Endothelial cell (in vitro differentiated cells): Measurements from ENCODE around the gene PPRC1. TPM values are rescaled to one million over a fixed set of nuclear protein-coding genes. Genes with fewer than 3 reads are reported as not detected.

ENCODE experiments used
- DNase-seq: peaks from one replicate; pipeline ENCODE4 v3.0.0; 2021; ENCODE audit warnings: low spot score
- H3K27ac Mint-ChIP-seq: one replicate; pipeline ENCODE4 v1.8.0; 2021; ENCODE audit warnings: mixed read lengths, inconsistent platforms; ENCODE audit not compliant: unreplicated experiment
- H3K27me3 Mint-ChIP-seq: one replicate; pipeline ENCODE4 v1.8.0; 2021; ENCODE audit warnings: mild to moderate bottlenecking, moderate library complexity, mixed read lengths, inconsistent platforms; ENCODE audit not compliant: unreplicated experiment
- H3K36me3 Mint-ChIP-seq: one replicate; pipeline ENCODE4 v1.8.0; 2021; ENCODE audit warnings: mild to moderate bottlenecking, low read depth, mixed read lengths, inconsistent platforms; ENCODE audit not compliant: unreplicated experiment
- H3K4me1 Mint-ChIP-seq: one replicate; pipeline ENCODE4 v1.8.0; 2021; ENCODE audit warnings: mild to moderate bottlenecking, mixed read lengths, inconsistent platforms; ENCODE audit not compliant: unreplicated experiment
- H3K4me3 Mint-ChIP-seq: one replicate; pipeline ENCODE4 v1.8.0; 2021; ENCODE audit warnings: mild to moderate bottlenecking, mixed read lengths, inconsistent platforms; ENCODE audit not compliant: unreplicated experiment
- H3K9me3 Mint-ChIP-seq: one replicate; pipeline ENCODE4 v1.8.0; 2021; ENCODE audit warnings: mixed read lengths, inconsistent platforms; ENCODE audit not compliant: unreplicated experiment
- CTCF ChIP-seq: fragments of 200-600 bp; sonication (generic); IDR thresholded peaks from one replicate; pipeline ENCODE4 v1.5.0; 2021; ENCODE audit warnings: antibody characterized with exemption; ENCODE audit not compliant: unreplicated experiment
- total RNA-seq: library from RNA; stranded (reverse); fragmentation: NEBNext Ultra II Directional; extraction: Animal tissue kit (Norgen Biotek cat#: 25700); gene quantifications from one replicate; pipeline ENCODE4 v1.2.1, GENCODE V29; 2021; ENCODE audit not compliant: unreplicated experiment

Gene PPRC1
- total RNA-seq, 1 donor from 2014 or later: 29.9 TPM

GRCh38 chr10:102111276-102111675 lies 21.6 kb upstream of the PPRC1 start:
- Mint-ChIP-seq H3K4me3 (peak overlapping the region; percentile 31), H3K27me3 (peaks cover 18% of the 10 kb centered on the region), H3K27ac (no peak overlapping the region), H3K9me3 (no peaks in the 10 kb centered on the region), H3K4me1 (peaks cover 52% of the 10 kb centered on the region), H3K36me3 (peaks cover 43% of the 10 kb centered on the region)
- DNase-seq: no peak
- no peak for TF ChIP-seq CTCF

- no peak for TF ChIP-seq CTCF
- no peaks in the 10 kb centered on the region for H3K9me3 Mint-ChIP-seq
- peaks cover 60% of the 10 kb centered on the region for H3K4me1 Mint-ChIP-seq
- H3K4me3 Mint-ChIP-seq: peak overlapping the region; percentile 95
- H3K27me3 Mint-ChIP-seq: peaks cover 17% of the 10 kb centered on the region
- H3K36me3 Mint-ChIP-seq: peaks cover 42% of the 10 kb centered on the region
- no peak overlapping the region for H3K27ac Mint-ChIP-seq
- DNase-seq: no peak
Measured at GRCh38 chr10:102112210-102112817, 20.5 kb upstream of the PPRC1 start.

- H3K27me3 Mint-ChIP-seq: peaks cover 15% of the 10 kb centered on the region
- H3K36me3 Mint-ChIP-seq: peaks cover 37% of the 10 kb centered on the region
- no peaks in the 10 kb centered on the region for H3K9me3 Mint-ChIP-seq
- peak overlapping the region; percentile 95 for H3K4me3 Mint-ChIP-seq
- DNase-seq: no peak
- H3K4me1 Mint-ChIP-seq: peaks cover 66% of the 10 kb centered on the region
- H3K27ac Mint-ChIP-seq: peak overlapping the region; percentile 54
- no peak for TF ChIP-seq CTCF
Measured at GRCh38 chr10:102113261-102113955, 19.4 kb upstream of the PPRC1 start.

- peak; percentile 25 for DNase-seq
- H3K36me3 Mint-ChIP-seq: peaks cover 29% of the 10 kb centered on the region
Measured at GRCh38 chr10:102113956-102114857, 18.6 kb upstream of the PPRC1 start.

More at GRCh38 chr10:102113956-102114857, 18.6 kb upstream of the PPRC1 start:
- Mint-ChIP-seq H3K27ac (peak overlapping the region; percentile 52), H3K4me3 (peak overlapping the region; percentile 95), H3K27me3 (peaks cover 19% of the 10 kb centered on the region), H3K9me3 (no peaks in the 10 kb centered on the region), H3K4me1 (peaks cover 70% of the 10 kb centered on the region)
- TF ChIP-seq CTCF: no peak
